Measurements from ENCODE around the gene SMG6. TPM values are rescaled to one million over a fixed set of nuclear protein-coding genes. Genes with fewer than 3 reads are reported as not detected.
A peak's percentile ranks its signal among the peaks of the same experiment; 100 is the strongest.

Gene SMG6
- total and polyA plus RNA-seq, 2 donors (not counting 1 experiment from before 2014, with no cell fraction given): 10.6 to 35.5 TPM

- TF ChIP-seq CTCF (IDR thresholded peaks at IDR 0.05) (no peak), EZH2 (IDR thresholded peaks at IDR 0.05; ENCODE audit: borderline replicate concordance, insufficient read depth, low read depth, low read length, poor library complexity, severe bottlenecking) (no peak)
- H4K20me1 ChIP-seq (ENCODE audit: control insufficient read depth, insufficient read depth, low read length, poor library complexity, severe bottlenecking): peaks cover 30% of the 10 kb centered on the region
- POLR2A ChIA-PET: interaction anchor here (0.6 to 0.8 kb wide), 2 partner anchors 35 to 39 kb away, joined by 4 read pairs; no protein-coding TSS in a partner anchor
- H3K9me3 Mint-ChIP-seq (ENCODE audit: insufficient read depth): no peaks in the 10 kb centered on the region
- peak overlapping the region; percentile 95 for H3K4me2 ChIP-seq (replicated peaks; ENCODE audit: low read depth, low read length, poor library complexity, severe bottlenecking)
- H3K4me3 Mint-ChIP-seq: no peak overlapping the region
- intact Hi-C loops (cut with micrococcal nuclease): loop anchor here (10.0 kb wide), 1 partner anchor 152 kb away; no protein-coding TSS in a partner anchor
- H3K27ac Mint-ChIP-seq: no peak overlapping the region
- peak overlapping the region; percentile 51 for H2AFZ ChIP-seq (ENCODE audit: insufficient read depth, low read depth, low read length, poor library complexity, severe bottlenecking)
- H3K27ac ChIP-seq (ENCODE audit: low read length in 2 of 2): no peak overlapping the region
- peak; percentile 58 for DNase-seq
- H3K4me1 ChIP-seq (ENCODE audit: control insufficient read depth in 2 of 2, insufficient read depth in 2 of 2, low read length in 2 of 2): peaks cover 54 to 59% of the 10 kb centered on the region in 2 donors
- WGBS (ENCODE audit: insufficient coverage): 12% methylated on average over 81 of the region's 81 CpGs
- H3K9ac ChIP-seq (ENCODE audit: low read length): no peak overlapping the region
- peaks cover 0 to 4% of the 10 kb centered on the region in 2 experiments for H3K36me3 ChIP-seq (replicated peaks in 1 of 2; ENCODE audit: control extremely low read depth in 1 of 2, control insufficient read depth in 1 of 2, extremely low read depth in 1 of 2, insufficient read depth in 2 of 2, low read length in 1 of 2)
- H3K79me2 ChIP-seq (ENCODE audit: control insufficient read depth, insufficient read depth, low read length): no peaks in the 10 kb centered on the region
- no peak for ATAC-seq (ENCODE audit: low read depth)
- no peak overlapping the region for H3K4me3 ChIP-seq (ENCODE audit: control extremely low read depth in 1 of 5, extremely low read depth in 1 of 5, insufficient read depth in 1 of 5, low read depth in 2 of 5, low read length in 4 of 5)
- peaks cover 40% of the 10 kb centered on the region for H3K4me1 Mint-ChIP-seq
- no peaks in the 10 kb centered on the region for H3K27me3 Mint-ChIP-seq
- CTCF ChIA-PET: interaction anchor here (0.9 to 8.1 kb wide), 17 partner anchors 7 to 296 kb away, joined by 3 to 330 read pairs (median 10); no protein-coding TSS in a partner anchor
- peaks cover 0 to 11% (median 0%) of the 10 kb centered on the region in 3 donors for H3K9me3 ChIP-seq (ENCODE audit: control extremely low read depth in 1 of 3, control insufficient read depth in 2 of 3, insufficient read depth in 1 of 3, low read length in 2 of 3)
- peaks cover 0 to 47% (median 8%) of the 10 kb centered on the region in 4 experiments for H3K27me3 ChIP-seq (replicated peaks in 1 of 4; ENCODE audit: control extremely low read depth in 1 of 4, control insufficient read depth in 3 of 4, insufficient read depth in 4 of 4, low read length in 3 of 4)
Measured at GRCh38 chr17:2057175-2057759, 246.3 kb downstream of the SMG6 start.

Data from B cell (primary cell).